ENCODE data around the gene ABTB2. TPM values are rescaled to one million over a fixed set of nuclear protein-coding genes. Genes with fewer than 3 reads are reported as not detected.

Gene ABTB2
- total RNA-seq, 1 donor from 2014 or later, result 14.1 TPM

DNA sequence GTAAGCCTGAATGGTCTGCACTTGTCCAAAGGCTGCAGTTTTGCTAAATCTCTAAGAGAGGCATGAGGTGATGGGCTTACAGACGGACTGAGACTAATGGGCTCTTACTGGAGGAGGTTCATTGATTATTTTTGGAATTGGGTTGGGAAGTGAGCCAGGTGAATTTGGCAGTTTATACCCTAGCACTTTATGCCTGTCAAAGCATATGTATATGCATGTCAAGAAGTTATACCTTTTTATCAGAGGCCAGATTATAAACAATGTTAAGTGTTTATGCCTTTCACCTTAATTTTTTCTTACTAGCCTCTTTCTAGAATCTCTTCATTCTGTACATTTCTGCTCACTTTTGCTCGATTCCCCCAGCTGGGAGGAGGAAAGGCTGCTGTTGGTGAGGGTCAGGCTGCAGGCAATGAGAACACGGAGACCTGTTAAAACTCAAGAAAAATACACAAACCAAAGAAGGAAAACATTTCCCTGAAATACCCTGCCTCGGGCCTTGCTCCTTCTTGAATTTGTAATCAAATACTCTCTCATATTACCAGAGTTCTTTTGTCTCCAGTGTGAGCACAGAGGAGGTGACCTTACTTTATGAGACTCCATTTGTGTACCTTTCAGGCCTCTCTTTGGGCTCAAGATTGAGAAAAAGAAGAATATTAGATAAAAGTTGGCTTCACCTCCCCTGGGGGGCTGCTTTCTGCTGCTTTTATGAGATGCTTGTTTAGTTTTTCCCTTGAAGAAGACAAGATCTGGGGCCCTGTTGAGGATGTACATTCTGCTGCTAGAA is 232.7 kb downstream of the ABTB2 start:
- Mint-ChIP-seq H3K27ac (no peak overlapping the region), H3K36me3 (ENCODE audit: low read depth) (peaks cover 54% of the 10 kb centered on the region), H3K9me3 (no peaks in the 10 kb centered on the region), H3K27me3 (ENCODE audit: insufficient read depth) (no peaks in the 10 kb centered on the region), H3K4me3 (no peak overlapping the region), H3K4me1 (ENCODE audit: low read depth) (peaks cover 5% of the 10 kb centered on the region)
- DNase-seq (ENCODE audit: low spot score), result no peak
- intact Hi-C loops (cut with micrococcal nuclease), result no loop called here

DNA sequence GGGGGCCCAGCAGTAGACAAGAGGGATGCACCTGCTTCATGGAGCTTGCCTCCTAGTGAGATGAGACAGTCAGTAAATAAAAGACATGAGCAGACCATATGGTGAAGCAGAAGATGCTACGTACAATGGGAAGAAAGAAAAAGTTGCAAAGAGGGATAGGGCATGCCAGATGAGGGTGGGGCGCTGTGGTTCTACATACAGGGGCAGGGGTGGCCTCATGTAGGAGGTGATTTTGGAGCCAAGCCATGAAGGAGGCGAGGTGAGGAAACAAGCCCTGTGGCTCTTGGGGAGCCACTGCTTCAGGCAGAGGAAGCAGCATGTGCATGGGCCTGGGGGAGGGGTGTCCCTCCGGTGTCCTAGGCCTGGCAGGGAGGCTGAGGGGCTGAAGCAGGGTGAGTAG is 237.2 kb downstream of the ABTB2 start:
- Mint-ChIP-seq H3K27ac (no peak overlapping the region), H3K4me1 (ENCODE audit: low read depth) (peaks cover 5% of the 10 kb centered on the region)
- intact Hi-C loops (cut with micrococcal nuclease), result no loop called here

DNA sequence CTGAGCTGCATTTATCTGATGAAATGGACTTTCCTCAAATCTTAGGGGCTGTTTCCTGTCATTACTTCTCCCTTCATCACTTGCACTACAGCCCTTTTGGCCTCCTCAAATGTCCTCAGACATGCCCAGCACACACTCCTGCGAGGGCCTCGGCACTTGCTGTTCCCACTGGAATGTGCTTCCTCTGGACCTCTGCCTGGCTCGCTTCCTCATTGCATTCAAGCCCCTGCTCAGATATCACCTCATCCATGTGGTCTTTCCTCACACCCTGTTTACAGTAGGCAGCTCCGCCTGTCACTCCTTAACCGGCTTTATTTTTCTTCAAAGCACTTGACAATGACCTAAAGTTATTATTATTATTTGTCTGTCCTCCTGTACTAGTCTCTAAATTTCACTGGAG is 243.3 kb downstream of the ABTB2 start:
- Mint-ChIP-seq H3K4me3 (no peak overlapping the region), H3K27ac (no peak overlapping the region), H3K9me3 (no peaks in the 10 kb centered on the region), H3K36me3 (ENCODE audit: low read depth) (peaks cover 56% of the 10 kb centered on the region), H3K27me3 (ENCODE audit: insufficient read depth) (no peaks in the 10 kb centered on the region), H3K4me1 (ENCODE audit: low read depth) (peaks cover 2% of the 10 kb centered on the region)
- intact Hi-C loops (cut with micrococcal nuclease), result no loop called here
- no peak for DNase-seq (ENCODE audit: low spot score)

More for the DNA sequence above, 237.2 kb downstream of the ABTB2 start:
- H3K27me3 Mint-ChIP-seq (ENCODE audit: insufficient read depth), result no peaks in the 10 kb centered on the region
- H3K4me3 Mint-ChIP-seq, result no peak overlapping the region
- no peaks in the 10 kb centered on the region for H3K9me3 Mint-ChIP-seq
- no peak for DNase-seq (ENCODE audit: low spot score)
- peaks cover 54% of the 10 kb centered on the region for H3K36me3 Mint-ChIP-seq (ENCODE audit: low read depth)

DNA sequence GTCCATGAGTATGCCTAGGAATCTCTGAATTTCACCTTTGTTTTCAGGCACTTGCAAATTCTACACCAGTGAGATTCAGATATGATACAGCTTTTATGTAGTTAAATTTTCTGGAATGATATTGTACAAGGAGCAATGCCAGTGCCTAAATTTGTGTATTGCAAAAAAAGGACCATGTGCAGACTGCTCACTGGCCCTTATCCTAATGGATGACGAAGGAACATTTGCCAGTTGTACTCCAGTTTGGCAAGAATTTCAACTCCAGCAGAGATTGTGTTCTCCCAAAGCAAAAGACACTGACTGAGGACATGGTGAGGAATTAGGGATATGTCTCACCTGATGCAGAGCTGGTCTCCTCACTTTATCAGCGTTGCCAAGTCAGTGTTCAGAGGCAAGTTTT is 243.8 kb downstream of the ABTB2 start:
- Mint-ChIP-seq H3K27me3 (ENCODE audit: insufficient read depth) (no peaks in the 10 kb centered on the region), H3K4me3 (no peak overlapping the region), H3K4me1 (ENCODE audit: low read depth) (peaks cover 5% of the 10 kb centered on the region), H3K36me3 (ENCODE audit: low read depth) (peaks cover 60% of the 10 kb centered on the region), H3K27ac (no peak overlapping the region), H3K9me3 (no peaks in the 10 kb centered on the region)
- intact Hi-C loops (cut with micrococcal nuclease), result no loop called here
- DNase-seq (ENCODE audit: low spot score), result no peak

DNA sequence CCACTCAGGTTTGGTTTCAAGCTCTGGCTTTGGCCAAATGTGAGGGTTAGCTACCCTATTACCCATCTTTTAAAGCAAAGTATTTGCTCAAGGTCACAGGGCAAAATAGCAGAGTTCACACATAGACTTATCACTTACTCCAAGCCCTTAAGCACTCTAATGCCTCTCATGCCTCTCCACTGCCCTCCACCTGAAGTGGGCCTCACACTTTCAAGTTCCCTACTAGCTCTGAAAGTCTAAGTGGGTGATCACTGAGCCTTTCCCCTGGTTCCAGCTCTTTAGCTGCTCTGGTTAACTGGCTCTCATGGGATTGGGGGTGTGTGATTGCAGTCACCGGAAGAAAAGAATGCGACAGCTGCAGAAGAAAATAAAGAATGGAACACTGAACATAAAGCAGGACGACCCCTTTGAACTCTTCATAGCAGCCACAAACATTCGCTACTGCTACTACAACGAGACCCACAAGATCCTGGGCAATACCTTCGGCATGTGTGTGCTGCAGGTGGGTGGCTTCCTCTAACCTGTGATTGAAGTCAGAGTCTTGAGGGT is 246.0 kb downstream of the ABTB2 start:
- Mint-ChIP-seq H3K4me1 (ENCODE audit: low read depth) (peaks cover 19% of the 10 kb centered on the region), H3K9me3 (no peaks in the 10 kb centered on the region), H3K27ac (no peak overlapping the region), H3K27me3 (ENCODE audit: insufficient read depth) (no peaks in the 10 kb centered on the region), H3K4me3 (no peak overlapping the region), H3K36me3 (ENCODE audit: low read depth) (peaks cover 54% of the 10 kb centered on the region)
- intact Hi-C loops (cut with micrococcal nuclease), result no loop called here
- DNase-seq (ENCODE audit: low spot score), result no peak

DNA sequence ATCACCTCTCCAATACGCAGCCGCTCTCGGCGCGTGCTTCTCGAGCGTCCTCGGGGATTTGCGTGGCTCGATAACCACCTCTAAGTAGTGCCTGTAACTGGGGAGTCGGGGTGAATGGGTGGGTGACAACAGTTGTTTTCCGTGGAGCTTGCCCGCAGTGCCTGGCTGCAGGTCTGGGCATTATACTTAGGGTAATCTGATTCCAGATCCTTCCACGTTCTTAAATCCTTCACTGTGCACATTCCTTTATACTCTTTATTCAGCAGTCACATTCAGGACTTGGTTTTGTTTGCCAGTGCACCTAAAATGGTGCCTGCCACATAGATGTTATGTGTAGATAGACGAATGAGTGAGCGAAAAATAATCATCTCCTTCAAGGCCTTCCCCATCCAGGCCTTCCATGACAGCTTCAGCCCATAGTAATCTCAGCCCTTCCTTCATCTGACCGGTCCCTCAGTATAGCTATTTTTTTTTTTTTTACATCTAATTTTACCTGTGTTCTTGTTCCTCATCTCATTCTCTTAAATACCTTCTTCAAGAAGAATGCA is 251.8 kb downstream of the ABTB2 start:
- no peak for DNase-seq (ENCODE audit: low spot score)
- Mint-ChIP-seq H3K9me3 (no peaks in the 10 kb centered on the region), H3K27ac (peak overlapping the region; percentile 90), H3K36me3 (ENCODE audit: low read depth) (peaks cover 41% of the 10 kb centered on the region), H3K4me3 (peak overlapping the region; percentile 95), H3K27me3 (ENCODE audit: insufficient read depth) (no peaks in the 10 kb centered on the region), H3K4me1 (ENCODE audit: low read depth) (peaks cover 48% of the 10 kb centered on the region)
- intact Hi-C loops (cut with micrococcal nuclease), result loop anchor here (1.0 to 10.0 kb wide), 10 partner anchors 55 to 1521 kb away; partner anchors contain the start of genes APIP, CAPRIN1, CAT and CSTF3

DNA sequence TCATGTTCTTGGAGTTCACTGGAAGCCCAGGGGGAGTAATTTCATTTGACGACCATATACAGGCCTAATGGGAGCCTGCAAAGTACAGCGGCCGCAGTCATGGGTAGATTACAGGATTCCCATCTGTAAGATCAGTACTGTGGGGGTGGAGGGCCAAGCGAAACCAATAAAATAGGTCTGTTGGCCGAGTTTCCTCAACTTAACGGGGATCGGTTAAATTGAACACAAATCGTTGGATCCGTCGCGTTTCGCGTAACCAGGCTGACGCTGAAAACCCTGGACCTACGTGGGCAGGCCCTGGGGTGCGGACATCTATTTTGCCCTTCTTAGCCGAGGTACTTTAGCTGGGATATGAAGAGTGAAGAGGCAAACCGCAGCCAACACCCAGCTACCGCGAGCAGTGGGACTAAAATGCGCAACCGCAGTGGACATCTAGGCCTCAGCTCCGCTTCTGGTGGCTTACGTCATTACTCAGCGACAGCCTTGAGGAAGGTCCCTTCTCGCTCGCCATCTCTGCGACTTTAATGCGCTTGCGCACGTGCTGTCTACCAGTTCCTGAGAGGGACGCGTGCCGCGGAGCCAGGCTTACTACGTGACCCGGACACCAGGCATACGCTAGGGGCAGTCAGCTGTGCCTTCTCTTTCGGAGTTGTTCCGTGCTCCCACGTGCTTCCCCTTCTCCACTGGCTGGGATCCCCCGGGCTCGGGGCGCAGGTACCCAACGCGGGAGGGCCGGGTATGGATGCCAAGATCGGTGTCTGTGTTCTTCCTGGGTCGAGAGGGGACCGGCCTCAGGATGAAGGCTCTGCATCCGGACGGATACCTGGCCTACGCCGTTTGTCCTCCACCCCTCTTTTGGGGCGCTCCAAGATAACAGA is 252.5 kb downstream of the ABTB2 start, which contains the start of gene NAT10:
Gene NAT10, plus strand, starts transcription at position 551 of the 878 bp plus-strand sequence. CDS start 2,597 bp downstream, outside the sequence.
- no peaks in the 10 kb centered on the region for H3K9me3 Mint-ChIP-seq
- no peaks in the 10 kb centered on the region for H3K27me3 Mint-ChIP-seq (ENCODE audit: insufficient read depth)
- H3K4me3 Mint-ChIP-seq, result peak within 1 kb of the TSS; percentile 95
- peaks cover 42% of the 10 kb centered on the region for H3K36me3 Mint-ChIP-seq (ENCODE audit: low read depth)
- intact Hi-C loops (cut with micrococcal nuclease), result loop anchor here (1.0 to 10.0 kb wide), 10 partner anchors 54 to 1521 kb away; partner anchors contain the start of genes APIP, CAPRIN1, CAT and CSTF3
- peak; percentile 97 for DNase-seq (ENCODE audit: low spot score)
- peak within 1 kb of the TSS; percentile 90 for H3K27ac Mint-ChIP-seq
- peaks cover 48% of the 10 kb centered on the region for H3K4me1 Mint-ChIP-seq (ENCODE audit: low read depth)

DNA sequence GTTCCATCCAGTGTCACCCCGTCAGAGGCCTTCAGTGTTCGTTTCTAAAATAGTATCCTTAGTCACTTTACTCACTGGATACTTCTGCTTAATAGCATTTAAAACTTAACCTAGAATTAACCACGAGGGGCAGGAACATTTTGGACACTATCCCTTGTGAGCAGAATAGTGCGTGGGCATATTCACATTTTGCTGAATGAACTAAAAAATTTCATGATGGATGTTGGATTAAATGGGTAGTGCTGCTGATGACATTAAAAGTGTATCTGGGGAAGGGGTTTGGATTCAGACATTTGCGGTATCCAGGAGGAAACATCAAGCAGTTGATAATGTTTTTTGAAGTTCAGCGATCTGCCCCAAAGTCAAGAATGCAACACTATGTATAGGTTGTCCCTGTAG is 253.1 kb downstream of the ABTB2 start:
- H3K4me3 Mint-ChIP-seq, result peak overlapping the region; percentile 95
- H3K27ac Mint-ChIP-seq, result peak overlapping the region; percentile 90
- H3K9me3 Mint-ChIP-seq, result no peaks in the 10 kb centered on the region
- peaks cover 40% of the 10 kb centered on the region for H3K36me3 Mint-ChIP-seq (ENCODE audit: low read depth)
- DNase-seq (ENCODE audit: low spot score), result no peak
- H3K4me1 Mint-ChIP-seq (ENCODE audit: low read depth), result peaks cover 48% of the 10 kb centered on the region
- no peaks in the 10 kb centered on the region for H3K27me3 Mint-ChIP-seq (ENCODE audit: insufficient read depth)
- intact Hi-C loops (cut with micrococcal nuclease), result loop anchor here (1.0 to 10.0 kb wide), 10 partner anchors 53 to 1520 kb away; partner anchors contain the start of genes APIP, CAPRIN1, CAT and CSTF3

Other genes with a start within 250 kb of the ABTB2 start
- gene CAT, start 80.9 kb upstream of the ABTB2 start, total RNA-seq, result 19.1 and 19.9 TPM in 2 replicates
- gene ELF5, start 155.8 kb upstream of the ABTB2 start, total RNA-seq, result not detected in 2 replicates